K562 (cell line): ENCODE data around the gene FMO2. TPM values are rescaled to one million over a fixed set of nuclear protein-coding genes. Genes with fewer than 3 reads are reported as not detected.

ENCODE experiments used
- ZBTB2 ChIP-seq: fragments of 450-650 bp; IDR thresholded peaks from 2 replicates; pipeline ENCODE4 v1.6.1; 2016; ENCODE audit warnings: antibody characterized with exemption
- ZNF165 ChIP-seq: fragments of 250-450 bp; sonication (Bioruptor Pico); IDR thresholded peaks from 2 replicates; pipeline ENCODE4 v1.4.0; 2020; ENCODE audit warnings: borderline replicate concordance
- ZNF511 ChIP-seq: sonication (generic); formaldehyde crosslinking; IDR thresholded peaks from 2 replicates; pipeline ENCODE4 v1.8.0; 2022; ENCODE audit warnings: mild to moderate bottlenecking, missing genetic modification reagents
- polyA plus RNA-seq, 8 experiments: library from polyadenylated mRNA; depleted of rRNA in 4 of 8; stranded (reverse) in 5 of 8; unstranded in 3 of 8; fragments of >200 nt; fragmentation: Nextera tagmentation in 2 of 8; fragmentation: Illumina TruSeq in 1 of 8; extraction: Ambion mirVana in 2 of 8; extraction: Trizol in 1 of 8; gene quantifications; 2 replicates each; pipeline versions ENCODE4 v1.2.1 to v1.2.3, GENCODE V29; 2011 to 2014; ENCODE audit warnings: inconsistent platforms in 1 of 8, missing spikeins in 1 of 8
- small RNA-seq: library from RNA; depleted of rRNA; stranded (forward); fragments of <200 nt; gene quantifications from one replicate; pipeline ENCODE3, GENCODE V24; 2014
- total RNA-seq, 7 experiments: library from RNA; depleted of rRNA in 6 of 7; stranded (reverse); fragments of >200 nt in 6 of 7; fragmentation: Illumina TruSeq in 2 of 7; extraction: Trizol in 2 of 7; gene quantifications; 2 replicates each; pipeline versions ENCODE4 v1.2.1 to v1.2.3, GENCODE V29; 2011 to 2021; ENCODE audit warnings: low replicate concordance in 1 of 7
- TF ChIP-seq, protein P1 (sequence below): conservative IDR thresholded peaks from 2 replicates; pipeline ENCODE4 v1.6.1; 2011; ENCODE audit warnings: low read depth, mild to moderate bottlenecking, low read length; ENCODE audit not compliant: control insufficient read depth
- TF ChIP-seq, protein P2 (sequence below): fragments of 150-350 bp; conservative IDR thresholded peaks from 2 replicates; pipeline ENCODE4 v1.6.1; 2014; ENCODE audit warnings: low read length

The FMO2 gene
- total and polyA plus RNA-seq, 9 of the 15 experiments (the other 6 are each of a cell fraction or from before 2014, with no cell fraction given), result not detected

GRCh38 chr1:171258943-171259342 is 73.8 kb downstream of the FMO2 start (continued):
- no peak for TF ChIP-seq ZBTB2
- TF ChIP-seq, protein P1, sequence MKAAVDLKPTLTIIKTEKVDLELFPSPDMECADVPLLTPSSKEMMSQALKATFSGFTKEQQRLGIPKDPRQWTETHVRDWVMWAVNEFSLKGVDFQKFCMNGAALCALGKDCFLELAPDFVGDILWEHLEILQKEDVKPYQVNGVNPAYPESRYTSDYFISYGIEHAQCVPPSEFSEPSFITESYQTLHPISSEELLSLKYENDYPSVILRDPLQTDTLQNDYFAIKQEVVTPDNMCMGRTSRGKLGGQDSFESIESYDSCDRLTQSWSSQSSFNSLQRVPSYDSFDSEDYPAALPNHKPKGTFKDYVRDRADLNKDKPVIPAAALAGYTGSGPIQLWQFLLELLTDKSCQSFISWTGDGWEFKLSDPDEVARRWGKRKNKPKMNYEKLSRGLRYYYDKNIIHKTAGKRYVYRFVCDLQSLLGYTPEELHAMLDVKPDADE, result no peak
- no peak for TF ChIP-seq ZNF511 (CRISPR knock-in tag)
- TF ChIP-seq ZNF165, result no peak
- TF ChIP-seq, protein P2, sequence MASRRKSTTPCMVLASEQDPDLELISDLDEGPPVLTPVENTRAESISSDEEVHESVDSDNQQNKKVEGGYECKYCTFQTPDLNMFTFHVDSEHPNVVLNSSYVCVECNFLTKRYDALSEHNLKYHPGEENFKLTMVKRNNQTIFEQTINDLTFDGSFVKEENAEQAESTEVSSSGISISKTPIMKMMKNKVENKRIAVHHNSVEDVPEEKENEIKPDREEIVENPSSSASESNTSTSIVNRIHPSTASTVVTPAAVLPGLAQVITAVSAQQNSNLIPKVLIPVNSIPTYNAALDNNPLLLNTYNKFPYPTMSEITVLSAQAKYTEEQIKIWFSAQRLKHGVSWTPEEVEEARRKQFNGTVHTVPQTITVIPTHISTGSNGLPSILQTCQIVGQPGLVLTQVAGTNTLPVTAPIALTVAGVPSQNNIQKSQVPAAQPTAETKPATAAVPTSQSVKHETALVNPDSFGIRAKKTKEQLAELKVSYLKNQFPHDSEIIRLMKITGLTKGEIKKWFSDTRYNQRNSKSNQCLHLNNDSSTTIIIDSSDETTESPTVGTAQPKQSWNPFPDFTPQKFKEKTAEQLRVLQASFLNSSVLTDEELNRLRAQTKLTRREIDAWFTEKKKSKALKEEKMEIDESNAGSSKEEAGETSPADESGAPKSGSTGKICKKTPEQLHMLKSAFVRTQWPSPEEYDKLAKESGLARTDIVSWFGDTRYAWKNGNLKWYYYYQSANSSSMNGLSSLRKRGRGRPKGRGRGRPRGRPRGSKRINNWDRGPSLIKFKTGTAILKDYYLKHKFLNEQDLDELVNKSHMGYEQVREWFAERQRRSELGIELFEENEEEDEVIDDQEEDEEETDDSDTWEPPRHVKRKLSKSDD, result no peak

Small RNA genes within 50 kb of the gene (small RNA-seq; reads per million reads assigned to genes)
- not detected for gene RF00019

Other genes with a start within 250 kb of the FMO2 start
- gene MROH9, start 249.8 kb upstream of the FMO2 start, total RNA-seq (2014; rRNA removed), result not detected in 2 replicates
- not detected in 2 replicates for gene MROH9, start 249.8 kb upstream of the FMO2 start, total RNA-seq (2014; rRNA removed; fragmentation: Illumina TruSeq; extraction: Trizol)
- not detected in 2 replicates for gene MROH9, start 249.8 kb upstream of the FMO2 start, total RNA-seq (2015; rRNA removed; fragmentation: Illumina TruSeq; extraction: Trizol)
- gene MROH9, start 249.8 kb upstream of the FMO2 start, total RNA-seq (2021), result not detected in 2 replicates
- not detected in 2 replicates for gene MROH9, start 249.8 kb upstream of the FMO2 start, polyA plus RNA-seq (2011; rRNA removed)
- gene MROH9, start 249.8 kb upstream of the FMO2 start, polyA plus RNA-seq (2014; fragmentation: Illumina TruSeq; extraction: Trizol), result not detected in 2 replicates
- not detected for gene MROH9, start 249.8 kb upstream of the FMO2 start, polyA plus RNA-seq (2014; fragmentation: Nextera tagmentation; extraction: Ambion mirVana)
- gene MROH9, start 249.8 kb upstream of the FMO2 start, polyA plus RNA-seq (2014; rRNA removed), result not detected in 2 replicates
- gene FMO3, start 94.4 kb upstream of the FMO2 start, total RNA-seq (2014; rRNA removed), result not detected in 2 replicates
- gene FMO3, start 94.4 kb upstream of the FMO2 start, total RNA-seq (2014; rRNA removed; fragmentation: Illumina TruSeq; extraction: Trizol), result not detected in 2 replicates
- gene FMO3, start 94.4 kb upstream of the FMO2 start, total RNA-seq (2015; rRNA removed; fragmentation: Illumina TruSeq; extraction: Trizol), result not detected in 2 replicates
- gene FMO3, start 94.4 kb upstream of the FMO2 start, total RNA-seq (2021), result 0.22 TPM in 1 of 2 replicates, not detected in the other
- not detected in 2 replicates for gene FMO3, start 94.4 kb upstream of the FMO2 start, polyA plus RNA-seq (2011; rRNA removed)
- gene FMO3, start 94.4 kb upstream of the FMO2 start, polyA plus RNA-seq (2014; fragmentation: Illumina TruSeq; extraction: Trizol), result not detected in 2 replicates
- not detected for gene FMO3, start 94.4 kb upstream of the FMO2 start, polyA plus RNA-seq (2014; fragmentation: Nextera tagmentation; extraction: Ambion mirVana)
- gene FMO3, start 94.4 kb upstream of the FMO2 start, polyA plus RNA-seq (2014; rRNA removed), result not detected in 2 replicates
- not detected in 2 replicates for gene FMO1, start 63.2 kb downstream of the FMO2 start, total RNA-seq (2014; rRNA removed)
- not detected in 2 replicates for gene FMO1, start 63.2 kb downstream of the FMO2 start, total RNA-seq (2014; rRNA removed; fragmentation: Illumina TruSeq; extraction: Trizol)
- gene FMO1, start 63.2 kb downstream of the FMO2 start, total RNA-seq (2015; rRNA removed; fragmentation: Illumina TruSeq; extraction: Trizol), result not detected in 2 replicates
- gene FMO1, start 63.2 kb downstream of the FMO2 start, total RNA-seq (2021), result not detected in 2 replicates
- not detected in 2 replicates for gene FMO1, start 63.2 kb downstream of the FMO2 start, polyA plus RNA-seq (2011; rRNA removed)
- not detected in 2 replicates for gene FMO1, start 63.2 kb downstream of the FMO2 start, polyA plus RNA-seq (2014; fragmentation: Illumina TruSeq; extraction: Trizol)
- not detected for gene FMO1, start 63.2 kb downstream of the FMO2 start, polyA plus RNA-seq (2014; fragmentation: Nextera tagmentation; extraction: Ambion mirVana)
- not detected in 2 replicates for gene FMO1, start 63.2 kb downstream of the FMO2 start, polyA plus RNA-seq (2014; rRNA removed)
- not detected in 2 replicates for gene FMO4, start 128.9 kb downstream of the FMO2 start, total RNA-seq (2014; rRNA removed)
- 0.13 and 0.62 TPM in 2 replicates for gene FMO4, start 128.9 kb downstream of the FMO2 start, total RNA-seq (2014; rRNA removed; fragmentation: Illumina TruSeq; extraction: Trizol)
- gene FMO4, start 128.9 kb downstream of the FMO2 start, total RNA-seq (2015; rRNA removed; fragmentation: Illumina TruSeq; extraction: Trizol), result 0.25 and 0.30 TPM in 2 replicates
- gene FMO4, start 128.9 kb downstream of the FMO2 start, total RNA-seq (2021), result 0.27 and 0.49 TPM in 2 replicates
- 0.38 TPM in 1 of 2 replicates, not detected in the other for gene FMO4, start 128.9 kb downstream of the FMO2 start, polyA plus RNA-seq (2011; rRNA removed)
- gene FMO4, start 128.9 kb downstream of the FMO2 start, polyA plus RNA-seq (2014; fragmentation: Illumina TruSeq; extraction: Trizol), result 0.08 and 0.54 TPM in 2 replicates
- 1 to 10 TPM in 1 of 2 experiments, under 1 TPM in 1; 0.83 to 1.1 TPM for gene FMO4, start 128.9 kb downstream of the FMO2 start, polyA plus RNA-seq (2014; fragmentation: Nextera tagmentation; extraction: Ambion mirVana)
- 0.22 TPM in 1 of 2 replicates, not detected in the other for gene FMO4, start 128.9 kb downstream of the FMO2 start, polyA plus RNA-seq (2014; rRNA removed)